ENCODE data around the gene SSMEM1.
"Not testable (repeated sequence)": the region's sequence is repeated elsewhere in the genome, so short reads cannot be mapped to it uniquely, and the experiment has no call there.

The SSMEM1 gene

DNA sequence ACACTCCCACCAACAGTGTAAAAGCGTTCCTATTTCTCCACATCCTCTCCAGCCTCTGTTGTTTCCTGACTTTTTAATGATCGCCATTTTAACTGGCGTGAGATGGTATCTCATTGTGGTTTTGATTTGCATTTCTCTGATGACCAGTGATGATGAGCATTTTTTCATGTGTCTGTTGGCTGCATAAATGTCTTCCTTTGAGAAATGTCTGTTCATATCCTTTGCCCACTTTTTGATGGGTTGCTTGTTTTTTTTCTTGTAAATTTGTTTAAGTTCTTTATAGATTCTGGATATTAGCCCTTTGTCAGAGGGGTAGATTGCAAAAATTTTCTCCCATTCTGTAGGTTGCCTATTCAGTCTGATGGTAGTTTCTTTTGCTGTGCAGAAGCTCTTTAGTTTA lies 42.0 kb downstream of the SSMEM1 start:
- H3K4me1 ChIP-seq (ENCODE audit: insufficient read depth, low read length); H3K27ac ChIP-seq (ENCODE audit: low read depth, low read length); H3K9me3 ChIP-seq (ENCODE audit: insufficient read depth, low read depth, low read length); H3K36me3 ChIP-seq (ENCODE audit: insufficient read depth, low read length); H3K27me3 ChIP-seq (ENCODE audit: insufficient read depth, low read length); H3K9ac ChIP-seq (ENCODE audit: low read depth, low read length); H3K4me3 ChIP-seq (ENCODE audit: low read length): not testable (repeated sequence)
- 75% methylated on average over 1 of the region's 3 CpGs for WGBS

GRCh38 chr7:130254555-130254954 lies 46.9 kb downstream of the SSMEM1 start:
- no peak overlapping the region for H3K27ac ChIP-seq (ENCODE audit: low read depth, low read length)
- H3K9me3 ChIP-seq (ENCODE audit: insufficient read depth, low read depth, low read length), result peaks cover 32% of the 10 kb centered on the region
- no peak overlapping the region for H3K4me3 ChIP-seq (ENCODE audit: low read length)
- WGBS, result 74% methylated on average over 6 of the region's 6 CpGs
- no peaks in the 10 kb centered on the region for H3K27me3 ChIP-seq (ENCODE audit: insufficient read depth, low read length)
- H3K4me1 ChIP-seq (ENCODE audit: insufficient read depth, low read length), result 0 out of 2 replicates have a peak, but pooled peaks cover 16% of the 10 kb centered on the region
- no peaks in the 10 kb centered on the region for H3K36me3 ChIP-seq (ENCODE audit: insufficient read depth, low read length)
- 0 out of 2 replicates have a peak overlapping the region, but pooled peaks have one; percentile 31 for H3K9ac ChIP-seq (ENCODE audit: low read depth, low read length)

- 40% methylated on average over 2 of the region's 2 CpGs for WGBS
- H3K9ac ChIP-seq (ENCODE audit: low read depth, low read length), result no peak overlapping the region
Observed at GRCh38 chr7:130256704-130257103, 49.0 kb downstream of the SSMEM1 start.

GRCh38 chr7:130258494-130259078 lies 50.9 kb downstream of the SSMEM1 start:
- whole genome bisulfite sequencing, result 89% methylated on average over 1 of the region's 1 CpG
- H3K27me3 ChIP-seq (ENCODE audit: insufficient read depth, low read length), result no peaks in the 10 kb centered on the region

More at GRCh38 chr7:130256704-130257103, 49.0 kb downstream of the SSMEM1 start:
- Histone ChIP-seq H3K27me3 (ENCODE audit: insufficient read depth, low read length) (no peaks in the 10 kb centered on the region), H3K27ac (ENCODE audit: low read depth, low read length) (peak overlapping the region; percentile 53; the same call in 1 of the 2 replicates), H3K9me3 (ENCODE audit: insufficient read depth, low read depth, low read length) (peaks cover 36% of the 10 kb centered on the region), H3K36me3 (ENCODE audit: insufficient read depth, low read length) (no peaks in the 10 kb centered on the region), H3K4me3 (ENCODE audit: low read length) (no peak overlapping the region), H3K4me1 (ENCODE audit: insufficient read depth, low read length) (peaks cover 27% of the 10 kb centered on the region; the same call in 1 of the 2 replicates)

DNA sequence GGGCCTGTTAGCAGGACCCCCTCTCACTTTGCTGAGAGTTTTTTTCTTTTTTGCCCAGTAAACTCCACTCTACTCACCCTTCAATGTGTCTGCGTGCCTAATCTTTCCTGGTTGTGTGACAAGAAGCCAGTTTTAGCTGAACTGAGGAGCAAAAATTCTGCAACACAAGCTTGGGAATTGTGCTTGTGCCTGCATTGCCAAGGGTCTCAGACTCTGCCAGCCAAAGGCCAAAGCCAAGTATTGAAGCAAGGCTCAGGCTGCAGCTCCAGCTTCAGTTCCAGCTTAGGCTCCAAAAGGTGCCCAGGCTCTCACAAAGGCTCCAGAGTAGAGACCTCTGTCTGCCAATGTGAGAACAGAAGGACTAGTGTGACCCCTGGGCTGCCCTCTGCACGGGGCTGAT lies 54.8 kb downstream of the SSMEM1 start:
- Histone ChIP-seq H3K27me3 (ENCODE audit: insufficient read depth, low read length) (no peaks in the 10 kb centered on the region), H3K9ac (ENCODE audit: low read depth, low read length) (no peak overlapping the region), H3K4me1 (ENCODE audit: insufficient read depth, low read length) (peaks cover 36% of the 10 kb centered on the region), H3K27ac (ENCODE audit: low read depth, low read length) (no peak overlapping the region), H3K9me3 (ENCODE audit: insufficient read depth, low read depth, low read length) (peaks cover 23% of the 10 kb centered on the region), H3K36me3 (ENCODE audit: insufficient read depth, low read length) (no peaks in the 10 kb centered on the region), H3K4me3 (ENCODE audit: low read length) (no peak overlapping the region)
- 84% methylated on average over 2 of the region's 2 CpGs for WGBS

More at GRCh38 chr7:130258494-130259078, 50.9 kb downstream of the SSMEM1 start:
- H3K9me3 ChIP-seq (ENCODE audit: insufficient read depth, low read depth, low read length), result peaks cover 36% of the 10 kb centered on the region
- peaks cover 41% of the 10 kb centered on the region for H3K4me1 ChIP-seq (ENCODE audit: insufficient read depth, low read length)
- no peak overlapping the region for H3K27ac ChIP-seq (ENCODE audit: low read depth, low read length)
- H3K36me3 ChIP-seq (ENCODE audit: insufficient read depth, low read length), result no peaks in the 10 kb centered on the region
- no peak overlapping the region for H3K9ac ChIP-seq (ENCODE audit: low read depth, low read length)
- no peak overlapping the region for H3K4me3 ChIP-seq (ENCODE audit: low read length)

DNA sequence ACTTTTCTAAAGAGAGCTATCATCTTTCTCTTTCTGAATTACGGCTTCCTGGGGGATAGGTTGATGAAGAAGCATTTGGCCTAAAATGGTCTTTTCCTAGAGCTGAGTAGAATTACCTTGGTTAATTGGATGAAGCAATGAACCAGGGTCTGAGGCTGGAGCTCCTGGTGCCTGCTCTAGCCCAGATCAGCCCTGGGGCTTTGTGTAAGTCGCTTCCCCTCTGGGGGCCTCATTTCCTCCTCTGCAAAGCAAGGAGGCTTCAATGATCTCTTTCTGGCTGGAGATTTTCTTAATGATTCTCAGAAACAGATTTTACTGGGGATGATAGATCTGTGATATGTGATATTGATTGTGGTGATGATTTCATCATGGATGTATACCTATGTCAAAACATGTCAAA lies 55.5 kb downstream of the SSMEM1 start:
- Histone ChIP-seq H3K27me3 (ENCODE audit: insufficient read depth, low read length) (no peaks in the 10 kb centered on the region), H3K27ac (ENCODE audit: low read depth, low read length) (no peak overlapping the region), H3K9me3 (ENCODE audit: insufficient read depth, low read depth, low read length) (peaks cover 17% of the 10 kb centered on the region), H3K4me1 (ENCODE audit: insufficient read depth, low read length) (peaks cover 36% of the 10 kb centered on the region), H3K4me3 (ENCODE audit: low read length) (no peak overlapping the region), H3K36me3 (ENCODE audit: insufficient read depth, low read length) (no peaks in the 10 kb centered on the region), H3K9ac (ENCODE audit: low read depth, low read length) (no peak overlapping the region)
- WGBS, result 84% methylated on average over 2 of the region's 2 CpGs

Measured in HUES64 (cell line).